Cardiac fibroblast (primary cell): Measurements from ENCODE around the gene TBC1D1.

Source experiments
- DNase-seq, 2 donors: peaks; one replicate each; pipeline versions ENCODE4 v3.0.0 to v3.0.0-alpha.2; 2010; ENCODE audit warnings: low read depth in 2 of 2
- H3K4me3 ChIP-seq, 2 donors: replicated peaks in 1 of 2; 1 replicate in 1 of 2; 2 replicates in 1 of 2; pipeline ENCODE4 v1.5.1; 2011; ENCODE audit warnings: low read depth in 2 of 2, low read length in 2 of 2, mild to moderate bottlenecking in 2 of 2, moderate library complexity in 1 of 2
- TF ChIP-seq, protein P1 (sequence below): IDR thresholded peaks from one replicate; pipeline ENCODE4 v1.5.1; 2011; ENCODE audit warnings: low read depth, mild to moderate bottlenecking, low read length, inconsistent platforms

TBC1D1 gene

DNA sequence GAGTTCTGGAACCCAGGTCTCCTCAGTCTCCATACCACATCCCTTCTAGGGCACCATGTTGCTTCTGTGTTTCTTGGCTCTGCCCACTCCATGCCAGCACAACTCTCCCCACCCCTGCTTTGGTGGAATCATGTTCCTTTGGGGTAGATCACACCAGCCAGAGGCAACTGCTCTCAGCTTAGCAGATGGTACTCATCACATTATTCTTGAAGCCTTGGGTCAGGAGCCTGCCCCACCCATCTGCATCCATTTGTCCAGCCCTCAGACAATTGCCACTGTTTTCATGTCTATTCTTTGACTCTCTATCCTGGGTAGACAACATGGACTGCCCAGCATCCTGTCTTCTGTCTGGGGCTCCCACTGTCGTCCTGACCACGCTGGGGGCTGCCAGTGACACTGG is 216.9 kb downstream of the TBC1D1 start:
- no peak for DNase-seq
- TF ChIP-seq, protein P1, sequence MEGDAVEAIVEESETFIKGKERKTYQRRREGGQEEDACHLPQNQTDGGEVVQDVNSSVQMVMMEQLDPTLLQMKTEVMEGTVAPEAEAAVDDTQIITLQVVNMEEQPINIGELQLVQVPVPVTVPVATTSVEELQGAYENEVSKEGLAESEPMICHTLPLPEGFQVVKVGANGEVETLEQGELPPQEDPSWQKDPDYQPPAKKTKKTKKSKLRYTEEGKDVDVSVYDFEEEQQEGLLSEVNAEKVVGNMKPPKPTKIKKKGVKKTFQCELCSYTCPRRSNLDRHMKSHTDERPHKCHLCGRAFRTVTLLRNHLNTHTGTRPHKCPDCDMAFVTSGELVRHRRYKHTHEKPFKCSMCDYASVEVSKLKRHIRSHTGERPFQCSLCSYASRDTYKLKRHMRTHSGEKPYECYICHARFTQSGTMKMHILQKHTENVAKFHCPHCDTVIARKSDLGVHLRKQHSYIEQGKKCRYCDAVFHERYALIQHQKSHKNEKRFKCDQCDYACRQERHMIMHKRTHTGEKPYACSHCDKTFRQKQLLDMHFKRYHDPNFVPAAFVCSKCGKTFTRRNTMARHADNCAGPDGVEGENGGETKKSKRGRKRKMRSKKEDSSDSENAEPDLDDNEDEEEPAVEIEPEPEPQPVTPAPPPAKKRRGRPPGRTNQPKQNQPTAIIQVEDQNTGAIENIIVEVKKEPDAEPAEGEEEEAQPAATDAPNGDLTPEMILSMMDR: no peak
- no peak overlapping the region for H3K4me3 ChIP-seq

DNA sequence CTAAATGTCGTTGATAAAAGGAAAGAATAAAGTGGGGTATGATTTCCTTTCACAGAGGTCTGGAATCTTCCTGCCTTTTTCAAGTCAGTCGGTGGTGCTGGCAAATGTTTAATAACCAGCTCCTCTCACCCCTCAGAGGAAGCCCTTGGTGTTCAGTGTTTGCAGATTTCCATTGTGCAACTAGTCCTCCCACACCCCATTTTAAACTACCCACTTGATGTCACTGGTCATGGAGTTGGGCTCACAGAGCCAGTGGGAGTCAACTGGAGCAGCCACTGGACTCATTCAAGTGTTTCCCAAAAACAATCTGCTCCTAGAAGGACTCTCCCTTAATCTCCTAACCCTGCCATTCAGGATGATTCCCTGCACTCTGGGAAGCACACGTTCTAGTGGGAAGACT is 218.5 kb downstream of the TBC1D1 start:
- H3K4me3 ChIP-seq: no peak overlapping the region
- DNase-seq: no peak
- TF ChIP-seq, protein P1: no peak

DNA sequence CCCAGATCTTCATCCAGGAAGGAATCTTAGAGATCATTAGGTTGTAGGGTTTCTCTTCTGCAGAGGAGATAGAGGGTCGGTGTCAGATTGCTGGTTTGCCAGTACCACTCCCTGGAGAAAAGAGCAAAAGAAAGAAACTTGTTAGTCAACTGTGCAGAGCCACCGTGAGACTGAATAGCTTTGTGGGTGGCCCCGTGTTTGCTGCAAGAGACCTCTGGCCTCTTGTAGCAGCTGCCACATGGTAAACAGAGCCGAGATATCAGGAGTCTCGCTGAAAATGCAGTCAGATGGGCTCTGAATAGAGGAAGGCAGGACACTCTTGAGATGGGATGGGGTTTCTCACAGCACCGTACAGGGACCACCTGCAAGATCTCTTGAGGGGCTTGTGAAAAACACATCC is 219.0 kb downstream of the TBC1D1 start:
- no peak overlapping the region for H3K4me3 ChIP-seq
- TF ChIP-seq, protein P1: no peak
- DNase-seq: no peak

DNA sequence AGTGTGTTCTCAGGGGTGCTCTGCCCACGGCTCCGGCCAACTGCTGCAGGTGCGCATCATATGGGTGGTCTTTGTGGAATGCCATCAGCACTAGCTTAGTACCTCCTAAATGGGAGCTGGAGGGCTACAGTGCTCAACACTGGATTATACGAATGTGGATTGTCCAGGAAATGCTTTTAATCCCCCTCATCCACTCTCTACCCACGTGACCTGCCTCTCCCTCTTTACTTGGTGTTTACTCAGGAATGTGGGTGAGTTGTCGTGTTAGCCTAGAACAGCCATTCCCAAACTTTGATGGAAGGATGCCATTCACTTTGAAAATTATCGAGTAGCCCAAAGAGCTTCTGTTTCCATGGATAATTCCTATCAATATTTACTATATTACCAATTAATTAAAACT is 220.1 kb downstream of the TBC1D1 start:
- TF ChIP-seq, protein P1: no peak
- no peak for DNase-seq
- H3K4me3 ChIP-seq: no peak overlapping the region

DNA sequence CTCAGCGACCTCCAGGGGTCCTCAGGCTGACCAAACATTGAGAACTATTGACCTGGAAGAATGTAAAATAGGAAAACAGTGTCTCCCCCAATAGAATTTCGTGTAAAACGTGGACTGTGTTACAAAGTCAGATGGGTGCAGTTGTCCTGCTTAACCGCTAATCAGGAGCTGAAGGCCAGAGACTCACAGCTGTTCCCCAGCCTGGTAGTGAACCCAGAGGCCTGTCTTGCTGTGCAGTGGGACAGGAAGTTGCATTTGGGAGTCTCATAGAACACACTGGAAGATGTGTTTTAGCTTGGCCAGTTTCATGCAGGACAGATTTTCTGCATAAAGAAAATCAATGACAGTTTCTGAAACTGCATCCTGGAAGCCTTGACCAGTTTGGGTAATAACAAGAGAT is 220.8 kb downstream of the TBC1D1 start:
- DNase-seq: no peak
- no peak overlapping the region for H3K4me3 ChIP-seq
- TF ChIP-seq, protein P1: no peak

DNA sequence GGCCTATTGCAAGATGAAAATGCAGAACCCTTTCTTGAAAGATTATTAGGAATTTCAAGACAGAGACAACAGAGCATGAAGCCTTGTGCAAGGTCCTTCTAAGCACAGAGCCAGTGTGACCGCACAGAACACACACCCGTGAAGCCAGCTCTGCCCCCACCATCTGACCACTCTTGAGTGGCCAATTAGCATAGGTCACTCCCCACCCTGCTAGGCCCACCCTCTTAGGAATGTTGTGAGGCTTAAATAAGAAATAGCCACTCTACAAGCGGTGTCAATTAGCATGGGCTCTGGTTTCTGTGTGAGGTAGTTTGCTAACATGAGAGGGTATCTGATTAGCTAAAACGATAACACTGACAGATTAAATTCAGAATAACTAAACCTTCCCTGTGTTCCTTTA is 222.2 kb downstream of the TBC1D1 start:
- TF ChIP-seq, protein P1: no peak
- no peak for DNase-seq
- no peak overlapping the region for H3K4me3 ChIP-seq

DNA sequence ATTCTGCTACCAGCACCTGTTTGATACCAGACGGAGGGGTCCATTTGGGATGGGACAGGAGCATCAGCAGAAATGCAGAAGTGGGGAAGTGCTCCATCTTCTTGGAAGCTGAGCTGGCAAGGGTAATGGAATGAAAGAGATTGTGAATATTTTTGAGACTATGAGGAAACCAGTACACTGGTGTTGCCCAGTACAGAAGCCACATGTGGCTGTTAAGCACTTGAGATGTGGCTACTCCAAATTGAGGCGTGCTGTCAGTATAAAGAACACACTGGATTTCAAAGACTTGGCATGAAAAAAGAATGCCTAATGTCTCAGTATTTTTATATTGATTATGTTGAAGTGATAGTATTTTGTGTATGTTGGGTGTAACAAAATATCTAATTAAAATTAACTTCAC is 222.7 kb downstream of the TBC1D1 start:
- no peak overlapping the region for H3K4me3 ChIP-seq
- TF ChIP-seq, protein P1: no peak
- DNase-seq: no peak
